SHP77 treated with DMSO at 0.1 percent for 48 hours (cell line): ENCODE results near the gene ARMH1.

Source experiments
- DNase-seq: peaks from one replicate; lab custom pipeline; 2025; lab: John Stamatoyannopoulos, UW

Gene ARMH1

DNA sequence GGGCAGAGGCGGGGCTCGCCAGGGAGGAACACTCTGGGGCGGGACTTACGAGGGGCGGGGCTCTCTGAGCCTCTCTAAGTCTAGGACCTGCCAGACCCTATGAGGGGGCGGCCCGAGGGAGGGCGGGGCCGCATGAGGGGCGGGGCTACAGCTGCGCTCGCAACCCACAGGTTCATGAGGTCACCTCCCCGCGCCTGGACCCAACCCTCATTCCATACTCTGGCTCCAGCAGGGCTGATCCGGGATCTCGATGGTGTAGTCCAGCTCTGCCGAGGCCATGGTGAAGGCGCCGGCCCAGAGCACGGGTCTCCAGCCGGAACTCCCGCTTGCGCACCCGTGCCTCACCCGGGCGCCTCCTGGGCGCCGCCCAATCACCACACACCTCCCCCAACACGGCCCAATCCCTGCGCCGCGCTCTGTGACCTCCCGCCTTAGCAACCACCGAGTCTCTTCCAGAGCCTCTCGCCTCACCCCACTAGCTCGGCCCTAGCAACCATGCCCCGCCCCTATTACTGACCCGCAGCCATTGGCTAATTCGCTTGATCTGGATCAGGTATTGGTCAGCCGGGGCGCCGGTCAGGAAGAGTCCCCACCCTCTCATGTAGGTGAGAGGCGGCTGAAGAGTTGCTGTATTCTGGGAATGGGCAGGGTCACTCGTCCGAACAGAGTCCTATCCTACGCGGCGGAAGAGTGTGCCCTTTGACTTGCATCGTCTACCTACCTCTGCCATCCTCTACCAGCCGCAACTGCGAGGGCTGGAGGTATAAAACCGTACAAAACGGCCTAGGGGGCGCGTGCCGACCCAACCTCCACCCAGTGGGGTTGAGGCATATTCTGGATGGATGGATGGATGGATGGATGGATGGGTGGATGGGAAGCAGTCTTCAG, at the start of gene ARMH1, which contains the start of gene TMEM53:
TSS of gene ARMH1 (plus strand) at position 602 of the 888 bp plus-strand sequence. CDS start 14,984 bp downstream, outside the sequence.
TSS of gene TMEM53 (minus strand) at position 369 of the 888 bp plus-strand sequence. CDS start at position 279, 90 bp downstream.
- DNase-seq, result peak; percentile 98

DNA sequence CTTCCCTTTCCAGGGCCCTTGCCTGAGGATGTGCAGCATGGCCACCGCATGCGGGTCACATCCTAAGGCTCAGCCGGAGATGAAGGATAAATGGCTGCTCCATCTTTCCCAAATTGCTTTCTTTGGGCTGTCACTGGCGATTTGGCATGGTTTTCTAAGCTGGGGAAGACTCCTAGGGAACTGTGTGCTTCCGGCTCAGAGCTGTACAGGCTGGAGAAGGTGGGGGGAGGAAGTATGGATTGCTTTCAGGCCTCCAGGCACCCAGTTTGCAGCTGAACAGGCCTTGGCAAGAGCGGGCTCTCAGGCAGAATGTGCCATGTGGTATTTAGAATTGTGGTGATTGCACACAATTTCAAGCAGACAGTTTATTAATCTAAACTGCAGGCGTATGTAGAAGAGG, 49.2 kb upstream of the ARMH1 start:
- DNase-seq, result no peak

DNA sequence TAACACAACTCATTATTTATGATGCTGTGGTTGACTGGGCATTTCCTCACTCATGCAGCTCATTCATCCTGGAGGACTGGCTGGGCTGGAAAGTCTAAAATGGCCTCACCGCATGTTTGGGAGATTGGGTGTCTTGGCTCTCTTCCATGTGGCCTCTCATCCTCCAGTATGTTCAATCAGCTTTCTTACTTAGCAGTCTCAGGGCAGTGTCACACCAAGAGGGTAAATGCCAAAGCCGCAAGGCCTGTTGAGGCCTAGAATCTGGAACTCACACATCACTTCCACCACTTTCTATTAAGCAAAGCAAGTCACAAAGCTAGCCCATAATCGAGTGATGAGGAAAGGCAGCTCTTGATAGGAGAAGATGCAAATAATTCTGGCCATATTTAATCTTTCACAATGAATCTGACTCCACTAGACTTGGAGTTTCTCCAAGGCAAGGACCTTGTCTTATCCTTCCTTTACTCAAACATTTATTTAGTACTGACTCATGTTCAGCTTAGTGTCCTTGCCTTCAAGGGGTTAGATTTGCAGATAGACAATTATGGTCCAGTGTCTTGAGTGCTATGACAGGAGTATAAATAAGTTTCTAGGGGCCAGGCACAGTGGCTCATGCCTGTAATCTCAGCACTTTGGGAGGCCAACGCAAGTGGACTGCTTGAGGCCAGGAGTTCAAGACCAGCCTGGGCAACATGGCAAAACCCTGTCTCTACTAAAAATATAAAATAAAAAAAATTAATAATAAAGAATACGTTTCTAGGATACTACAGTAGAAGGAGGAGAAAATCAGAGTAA, 45.4 kb upstream of the ARMH1 start:
- no peak for DNase-seq

DNA sequence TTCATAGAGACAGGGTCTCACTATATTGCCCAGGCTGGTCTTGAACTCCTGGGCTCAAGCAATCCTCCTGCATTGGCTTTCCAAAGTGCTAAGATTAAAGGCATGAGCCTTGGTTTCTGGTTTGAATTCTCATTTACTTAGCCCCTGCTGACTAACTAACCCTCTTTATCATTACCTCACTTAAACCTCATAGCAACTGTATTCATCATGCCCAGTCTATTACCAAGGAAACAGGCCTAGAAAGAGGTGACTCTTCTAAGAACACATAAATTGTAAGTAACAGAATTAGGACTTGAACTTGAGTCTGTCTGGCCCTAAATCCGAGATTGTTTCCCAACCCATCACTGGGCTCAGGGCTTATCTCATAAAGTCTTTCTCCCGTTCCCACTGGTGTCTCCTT, 44.4 kb upstream of the ARMH1 start:
- no peak for DNase-seq

DNA sequence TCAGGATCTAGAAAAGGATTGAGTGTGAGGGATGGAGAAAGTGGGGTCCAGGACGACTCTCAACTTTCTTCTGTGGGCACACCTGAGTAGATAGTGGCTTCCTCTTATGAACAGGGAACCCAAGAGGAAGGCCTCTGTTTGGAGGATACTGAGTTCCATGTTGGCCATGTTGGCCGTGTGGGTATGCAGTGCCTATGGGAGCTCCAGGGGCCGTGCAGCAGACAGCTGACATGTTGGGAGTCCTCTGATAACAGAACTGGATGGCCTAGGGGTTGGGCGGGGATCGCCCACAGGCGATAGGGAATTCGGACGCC, 43.2 kb upstream of the ARMH1 start:
- DNase-seq, result peak; percentile 5

DNA sequence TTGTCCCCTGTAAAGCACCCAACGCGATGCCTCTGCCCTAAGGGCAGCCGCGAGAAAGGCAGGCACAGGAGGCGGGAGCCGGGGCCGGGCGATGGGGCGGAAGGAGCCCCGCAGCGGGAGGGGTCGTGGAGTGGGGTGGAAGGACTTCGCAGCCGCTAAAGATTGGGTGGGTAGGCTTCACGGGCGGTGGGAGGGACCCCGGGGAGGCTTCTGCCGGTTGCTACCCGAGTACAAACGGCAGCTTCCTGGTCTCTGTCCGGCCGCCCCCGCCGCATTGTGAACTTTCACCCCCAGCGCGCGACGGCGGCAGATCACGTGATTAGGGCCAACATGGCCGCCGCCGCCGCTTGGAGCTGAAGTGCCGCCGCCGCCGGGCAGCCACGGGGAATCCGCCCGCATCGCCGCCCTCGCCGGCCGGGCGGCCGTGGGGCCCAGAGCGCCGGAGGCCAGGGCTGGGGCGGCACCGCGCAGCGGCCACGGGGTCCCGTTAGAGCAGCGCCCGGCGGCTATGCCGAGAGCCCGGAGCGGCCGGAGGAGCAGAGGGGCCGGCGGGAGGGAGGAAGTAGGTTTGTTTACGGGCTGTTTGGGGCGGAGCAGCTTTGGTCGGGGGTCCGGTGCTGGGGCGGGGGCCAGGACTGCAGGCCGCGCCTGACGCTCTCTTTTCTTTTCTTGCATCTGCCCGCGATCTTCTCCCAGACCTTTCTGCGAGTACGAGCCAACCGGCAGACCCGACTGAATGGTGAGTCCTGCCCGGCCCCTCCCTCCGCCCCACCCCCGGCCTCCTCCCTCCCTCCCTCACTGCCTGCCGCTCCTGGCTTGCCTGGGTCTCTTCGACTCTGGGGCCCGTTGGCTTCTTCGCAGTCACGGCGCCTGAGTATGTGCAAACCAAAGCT, 42.6 kb upstream of the ARMH1 start:
- DNase-seq, result peak; percentile 68

DNA sequence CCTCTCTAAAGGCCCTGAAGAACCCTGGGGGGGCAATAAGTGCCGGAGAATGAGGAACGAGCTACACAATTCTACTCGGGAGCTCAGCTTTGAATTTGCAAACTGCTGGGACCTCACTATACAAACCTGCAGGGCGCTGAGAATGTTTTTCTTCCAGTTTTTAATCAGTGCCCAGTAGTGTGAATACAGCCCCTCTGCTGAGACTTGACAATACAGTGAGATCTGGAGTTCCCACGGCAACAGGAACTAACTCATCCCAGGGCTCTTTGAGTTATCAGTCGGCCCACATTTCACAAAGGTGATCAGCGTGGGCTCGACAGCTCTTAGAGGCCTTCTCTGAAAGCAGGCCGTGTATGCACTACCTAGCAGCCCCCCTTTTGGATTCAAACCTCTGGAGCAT, 41.9 kb upstream of the ARMH1 start:
- DNase-seq, result no peak

DNA sequence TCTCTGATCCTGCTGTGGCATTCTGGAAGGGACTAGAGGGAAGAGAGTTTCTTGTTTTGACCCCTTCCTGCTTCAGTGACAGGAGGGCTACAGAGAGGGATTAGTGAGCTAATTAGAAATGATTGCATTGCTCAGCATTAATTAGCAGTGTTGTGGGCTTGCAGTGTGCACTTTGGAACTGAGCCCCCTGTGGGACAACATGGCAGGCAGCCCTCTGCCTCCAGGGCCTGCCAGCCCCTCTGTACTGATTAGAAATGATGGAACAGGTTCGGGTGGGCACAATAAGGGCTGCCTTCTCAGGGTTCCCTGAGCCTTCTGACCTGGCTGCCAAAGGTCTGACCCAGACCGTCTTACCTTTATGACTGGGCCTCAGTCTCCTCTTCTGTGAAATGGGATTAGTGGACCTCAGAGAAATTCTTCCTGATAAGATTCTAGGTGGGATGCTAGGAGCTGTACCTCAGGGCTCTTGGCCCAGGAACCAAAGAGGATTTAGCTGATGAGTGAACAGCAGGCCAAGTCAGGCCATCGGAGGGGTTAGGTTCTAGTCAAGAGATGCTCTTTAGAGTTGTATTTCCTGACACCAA, 39.8 kb upstream of the ARMH1 start:
- DNase-seq, result no peak

DNA sequence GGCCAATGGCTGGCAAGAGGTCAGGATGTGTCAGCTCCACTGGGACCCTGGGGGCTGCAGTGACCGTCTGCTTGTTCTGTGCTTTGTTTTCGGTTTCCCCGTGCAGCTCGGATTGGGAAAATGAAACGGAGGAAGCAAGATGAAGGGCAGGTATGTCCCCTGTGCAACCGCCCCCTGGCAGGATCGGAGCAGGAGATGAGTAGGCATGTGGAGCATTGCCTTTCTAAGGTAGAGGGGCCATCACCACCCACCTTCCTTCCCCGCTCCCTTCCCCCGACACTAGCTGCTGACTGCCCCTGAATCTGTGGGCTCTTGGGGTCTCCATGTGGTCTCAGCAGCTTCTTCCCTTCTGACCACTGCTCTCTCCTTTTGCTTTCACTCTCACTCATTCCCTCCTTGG, 39.1 kb upstream of the ARMH1 start:
- no peak for DNase-seq

DNA sequence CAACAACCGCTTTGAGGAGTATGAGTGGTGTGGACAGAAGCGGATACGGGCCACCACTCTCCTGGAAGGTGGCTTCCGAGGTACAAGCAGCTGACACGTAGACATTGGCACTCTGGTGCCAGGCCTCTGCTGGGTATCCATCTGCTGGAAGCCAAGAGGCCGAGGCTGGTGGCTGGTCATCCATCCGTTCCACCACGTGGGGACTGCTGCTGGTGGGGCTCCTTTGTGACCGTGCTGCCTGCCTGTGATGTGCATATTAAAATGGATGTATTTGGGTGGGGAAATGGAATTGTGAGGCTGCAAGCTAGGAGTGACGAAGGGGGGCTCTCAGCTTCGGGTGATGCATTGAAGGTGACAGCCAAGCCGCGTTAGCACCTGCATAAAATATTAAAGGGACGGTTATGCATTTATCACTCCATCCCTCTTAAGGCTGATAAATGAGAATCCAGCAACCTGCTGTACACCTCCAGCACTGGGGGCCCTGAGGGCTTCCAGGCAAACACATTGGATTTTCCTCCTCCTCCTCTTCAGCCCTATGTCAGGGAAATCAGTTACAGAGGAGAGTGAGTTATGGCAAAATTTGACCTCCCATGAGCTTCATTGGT, 38.3 kb upstream of the ARMH1 start:
- no peak for DNase-seq

DNA sequence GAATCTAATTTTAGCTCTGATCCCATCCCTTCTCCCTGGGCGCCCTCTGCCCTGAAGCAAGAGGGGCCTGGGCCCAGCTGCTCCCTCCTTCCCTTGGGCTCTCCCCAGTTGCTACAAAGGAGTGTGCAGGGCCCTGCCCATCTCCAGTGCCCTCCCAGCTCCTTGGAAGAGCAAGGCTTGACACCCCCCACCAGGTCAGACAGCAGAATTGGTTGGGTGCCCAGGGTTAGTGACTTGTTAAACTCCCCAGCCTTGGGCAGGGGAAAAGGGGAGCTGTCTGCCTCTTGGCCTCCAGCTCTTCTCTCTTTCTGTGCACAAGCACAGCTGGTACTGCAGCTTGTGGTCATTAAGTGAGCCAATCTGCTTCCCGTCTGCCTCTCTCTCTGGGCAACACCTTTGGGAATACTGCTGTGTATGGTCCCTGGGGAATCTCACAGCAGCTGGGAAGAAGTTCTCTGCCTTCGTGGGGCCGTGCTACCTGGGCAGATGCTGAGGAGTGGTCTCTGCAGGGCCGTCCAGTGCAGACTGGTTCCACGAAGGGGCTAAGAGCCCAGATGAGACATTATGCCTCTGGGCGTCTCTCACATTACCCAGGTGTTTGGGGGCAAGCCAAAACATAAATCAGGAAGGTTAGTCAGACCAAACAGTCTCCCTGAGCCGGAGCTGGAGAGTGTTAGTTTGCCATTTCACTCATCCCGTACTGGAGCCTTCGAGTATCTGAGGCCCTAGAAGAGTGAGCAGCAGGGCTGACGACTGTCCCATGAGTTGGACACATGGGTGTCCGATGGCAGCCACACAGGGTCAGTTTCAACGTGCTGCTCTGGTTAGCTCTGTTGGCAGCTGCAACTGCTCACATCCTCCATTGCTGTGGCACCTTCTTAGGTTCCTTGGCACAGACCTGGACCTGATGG, 37.6 kb upstream of the ARMH1 start:
- DNase-seq, result peak; percentile 20

DNA sequence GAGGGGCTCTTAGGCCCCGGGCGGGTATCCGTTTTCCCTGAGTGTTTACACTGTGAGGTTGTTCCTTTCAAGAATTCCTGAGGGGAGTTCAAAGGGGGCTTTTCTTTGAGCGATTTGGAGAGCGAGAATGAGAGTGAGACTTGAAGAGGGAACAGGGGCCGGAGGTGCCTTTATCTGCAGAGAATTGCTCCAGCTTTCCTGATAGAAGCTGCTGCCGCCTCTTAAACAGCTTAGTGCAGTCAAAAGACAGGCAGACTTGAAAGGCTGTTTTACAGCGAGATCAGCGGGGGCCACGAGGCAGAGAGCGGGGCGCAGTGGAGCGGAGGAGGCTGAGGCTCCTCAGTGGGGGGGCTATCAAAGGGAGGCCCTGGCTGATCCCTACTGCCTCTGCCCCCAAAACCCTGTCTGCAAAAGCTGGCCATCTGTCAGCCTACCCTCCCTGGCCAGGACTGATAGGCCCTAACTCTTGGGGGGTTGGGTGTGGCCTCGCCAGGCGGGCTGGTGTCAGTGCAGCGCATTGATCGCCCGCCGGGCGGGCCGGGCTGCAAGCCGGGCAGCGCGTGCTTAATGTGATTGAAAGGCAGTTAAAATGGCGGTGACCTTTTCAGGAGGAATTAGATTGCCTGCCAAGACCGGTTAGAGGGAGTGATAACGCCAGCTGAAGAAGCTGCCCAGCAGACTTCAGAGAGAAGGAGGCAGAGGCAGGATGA, 36.7 kb upstream of the ARMH1 start:
- no peak for DNase-seq

DNA sequence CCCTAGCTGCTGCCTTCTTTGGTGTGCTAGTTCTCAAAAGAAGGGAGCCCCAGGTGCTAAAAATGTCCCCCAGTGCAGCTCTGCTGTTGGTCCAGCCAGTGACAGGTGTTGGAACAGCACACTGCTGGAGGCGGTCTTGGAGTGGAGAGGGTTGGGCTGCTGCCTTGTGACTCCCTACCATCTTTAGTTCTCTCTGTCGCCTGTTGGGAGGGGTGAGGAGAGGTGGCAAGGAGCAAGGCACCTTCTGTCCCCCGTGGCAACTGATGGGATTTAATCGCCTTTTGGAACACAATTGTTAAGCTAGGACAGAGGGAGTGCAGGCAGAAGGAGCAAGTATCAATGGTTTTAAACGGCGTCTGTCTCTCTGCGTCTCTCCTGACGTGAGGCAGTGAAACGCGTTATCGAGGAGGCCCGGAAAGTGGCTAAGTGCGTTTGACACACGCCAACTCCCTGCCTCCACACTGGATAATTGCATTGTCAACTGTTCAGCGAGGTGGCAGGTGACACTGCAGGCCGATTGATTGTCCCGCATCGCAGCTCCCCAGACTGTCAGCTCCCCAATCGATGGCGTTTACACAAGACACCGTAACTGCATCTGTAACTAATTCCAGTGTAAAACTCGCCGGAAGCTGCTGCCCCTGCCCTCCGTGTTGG, 34.2 kb upstream of the ARMH1 start:
- DNase-seq, result peak; percentile 60

DNA sequence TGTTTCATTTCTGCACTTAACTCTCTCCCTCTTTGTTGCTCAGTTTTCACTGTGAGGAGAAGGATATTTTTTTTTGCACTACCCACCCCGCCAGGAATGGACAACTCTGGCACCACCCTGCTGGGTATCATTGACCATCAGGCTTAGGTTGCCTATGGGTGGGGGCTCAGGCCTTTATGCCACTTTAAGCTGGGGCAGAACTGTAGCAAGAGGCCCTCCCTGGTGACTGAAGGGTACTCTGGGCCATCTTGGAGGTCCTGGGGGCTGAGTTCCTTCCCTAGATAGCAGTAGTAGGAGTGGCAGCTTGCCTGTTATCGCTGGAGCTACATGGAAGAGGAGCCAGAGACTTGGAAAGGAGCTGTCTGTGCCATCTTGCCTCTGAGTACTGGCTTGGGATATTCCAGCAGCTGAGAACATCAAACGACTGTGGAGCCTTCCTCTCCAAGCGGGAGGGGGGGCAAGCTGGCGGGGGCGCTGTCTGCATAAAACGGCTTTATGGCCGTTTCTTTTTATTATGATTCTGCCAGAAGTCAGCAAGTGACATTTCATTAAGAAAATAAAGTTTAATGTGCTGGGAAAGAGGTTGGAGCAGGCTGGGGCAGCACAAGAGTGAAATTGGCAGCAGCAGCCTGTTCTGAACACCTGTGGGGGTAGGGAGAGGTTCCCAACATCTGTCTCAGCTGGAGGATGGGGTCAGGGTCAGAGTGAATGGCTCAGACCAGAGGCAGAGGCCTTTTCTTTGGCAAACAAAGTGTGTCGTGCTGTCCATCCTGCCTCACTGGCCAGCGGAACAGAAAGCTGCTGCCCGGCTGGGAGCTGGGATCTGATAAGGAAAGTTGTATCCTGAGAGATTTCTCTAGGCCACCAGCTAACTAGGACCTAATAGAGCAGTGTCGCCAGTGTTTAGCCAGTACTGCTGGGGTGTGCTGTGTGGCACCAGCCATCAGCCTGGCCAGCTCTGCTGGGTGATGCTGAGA, 33.1 kb upstream of the ARMH1 start:
- DNase-seq, result no peak

DNA sequence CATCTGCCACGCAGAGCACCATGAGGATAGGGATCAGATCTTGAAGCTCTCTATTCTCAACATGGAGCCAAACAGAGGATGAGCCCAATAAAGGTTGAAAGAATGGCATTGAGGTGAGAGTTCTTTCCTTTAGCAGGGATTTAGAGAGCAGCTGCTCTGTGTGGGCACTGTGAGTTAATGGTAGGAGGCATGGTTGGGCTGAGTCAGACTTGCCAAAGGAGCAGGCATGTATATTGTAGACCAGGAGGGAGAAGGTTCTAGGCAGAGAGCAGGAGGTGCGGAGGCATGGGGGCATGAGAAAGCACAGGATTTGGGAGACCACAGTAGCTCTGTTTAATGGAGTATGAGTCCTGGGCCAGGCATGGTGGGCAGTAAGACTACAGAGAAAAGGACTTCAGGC, 32.3 kb upstream of the ARMH1 start:
- no peak for DNase-seq

DNA sequence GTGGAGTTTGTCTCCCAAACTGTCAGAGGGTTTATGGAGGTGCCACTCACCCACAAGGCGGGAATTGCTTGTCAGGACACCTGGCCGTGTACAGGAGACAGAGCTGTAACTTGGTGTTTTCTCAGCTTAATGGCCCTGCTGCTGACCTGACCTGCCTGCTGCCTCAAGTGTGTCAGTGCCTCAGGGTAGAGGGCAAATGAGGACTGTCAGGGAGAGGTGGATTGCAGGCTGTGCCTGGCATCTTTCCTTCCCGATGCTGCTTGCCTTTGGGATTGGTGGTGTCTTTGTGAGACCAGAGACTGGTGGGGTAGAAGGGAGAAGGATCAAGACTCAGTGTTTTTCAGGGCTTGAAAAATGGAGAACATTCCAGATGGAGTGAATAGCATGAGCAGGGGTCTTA, 31.6 kb upstream of the ARMH1 start:
- DNase-seq, result no peak

DNA sequence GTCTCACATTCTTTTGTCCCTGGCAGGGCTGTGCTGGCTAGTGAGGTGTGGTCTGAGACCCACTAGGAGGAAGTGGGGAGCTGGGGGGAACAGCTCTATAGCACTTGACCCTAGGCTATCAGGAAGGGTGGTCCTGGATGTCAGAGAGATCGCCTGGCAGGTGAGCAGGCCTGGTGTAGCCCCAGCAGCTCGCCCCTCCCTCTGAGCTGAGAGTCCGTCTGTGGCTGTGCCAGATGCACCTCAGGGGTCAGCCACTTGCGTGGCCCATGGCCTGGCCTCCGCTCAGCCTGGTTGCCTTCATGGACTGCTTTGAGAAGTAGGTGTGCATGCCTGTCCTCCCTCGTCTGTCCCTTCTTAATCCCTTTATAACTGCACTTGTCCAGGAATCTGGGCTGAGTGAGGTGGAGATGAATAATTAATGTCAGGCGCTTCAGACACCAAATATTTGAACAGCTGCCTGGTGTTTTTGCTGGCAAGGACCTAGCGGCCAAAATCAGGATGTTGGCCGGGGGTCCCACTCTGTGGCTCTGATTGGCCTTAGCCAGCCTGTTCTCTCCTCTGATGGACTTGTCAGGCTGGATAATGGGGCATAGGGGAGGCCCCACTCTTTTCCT, 30.7 kb upstream of the ARMH1 start:
- peak; percentile 86 for DNase-seq
